GM19239 (cell line): Measurements from ENCODE around the gene SLC25A24.

Source experiments
- DNase-seq: peaks from one replicate; pipeline ENCODE4 v3.0.0; 2011; ENCODE audit warnings: low spot score; ENCODE audit not compliant: insufficient read length
- FAIRE-seq: peaks from 2 replicates; lab custom pipeline; 2011; peaks lifted over from hg19 to GRCh38; lab: Jason Lieb, UNC

SLC25A24 gene

GRCh38 chr1:108109295-108109973 lies 90.7 kb downstream of the SLC25A24 start:
- FAIRE-seq (no peak), DNase-seq (no peak)

GRCh38 chr1:108108119-108108518 lies 92.0 kb downstream of the SLC25A24 start:
- DNase-seq (no peak), FAIRE-seq (no peak)

- FAIRE-seq = no peak
- DNase-seq = no peak
These were observed 92.5 kb downstream of the SLC25A24 start for GRCh38 chr1:108107658-108108057.

- DNase-seq = no peak
- no peak for FAIRE-seq
These were observed 93.4 kb downstream of the SLC25A24 start for GRCh38 chr1:108106775-108107174.

GRCh38 chr1:108100148-108100547 lies 100.0 kb downstream of the SLC25A24 start:
- FAIRE-seq = no peak
- DNase-seq = no peak

GRCh38 chr1:108097018-108097417 lies 103.1 kb downstream of the SLC25A24 start:
- no peak for DNase-seq
- no peak for FAIRE-seq

GRCh38 chr1:108096089-108096488 lies 104.1 kb downstream of the SLC25A24 start:
- DNase-seq (no peak), FAIRE-seq (no peak)

- no peak for DNase-seq
- no peak for FAIRE-seq
These were observed 110.7 kb downstream of the SLC25A24 start for GRCh38 chr1:108089477-108089876.

GRCh38 chr1:108085628-108086027 lies 114.5 kb downstream of the SLC25A24 start:
- FAIRE-seq = no peak
- DNase-seq = no peak

GRCh38 chr1:108084866-108085477 lies 115.2 kb downstream of the SLC25A24 start:
- FAIRE-seq (no peak), DNase-seq (no peak)
